Subcutaneous adipose tissue (tissue), 4 donors: ENCODE results near the gene LRRC4B. TPM values are rescaled to one million over a fixed set of nuclear protein-coding genes. Genes with fewer than 3 reads are reported as not detected.

Experiments
- CTCF ChIP-seq: fragments of 450-650 bp; IDR thresholded peaks from one replicate; pipeline ENCODE4 v1.5.1; 2016; ENCODE audit warnings: low read depth, mild to moderate bottlenecking, control low read depth, antibody characterized with exemption, moderate library complexity
- total RNA-seq, 4 donors: library from RNA; depleted of rRNA; stranded (reverse); fragments of >200 nt; gene quantifications; one replicate each; pipeline ENCODE4 v1.1.0, GENCODE V29; 2016

LRRC4B gene
- total RNA-seq, 4 donors from 2014 or later: 0.19 to 0.34 (median 0.22) TPM; not detected in 1

GRCh38 chr19:50505856-50506611, 62.2 kb downstream of the LRRC4B start:
- no peak for TF ChIP-seq CTCF

GRCh38 chr19:50501568-50502475, 66.4 kb downstream of the LRRC4B start:
- no peak for TF ChIP-seq CTCF

- TF ChIP-seq CTCF: no peak
Observed at GRCh38 chr19:50501186-50501567, 67.1 kb downstream of the LRRC4B start.

GRCh38 chr19:50500753-50501151, 67.5 kb downstream of the LRRC4B start:
- TF ChIP-seq CTCF: no peak

- no peak for TF ChIP-seq CTCF
Observed at GRCh38 chr19:50500060-50500752, 68.0 kb downstream of the LRRC4B start.

GRCh38 chr19:50498219-50499056, 69.8 kb downstream of the LRRC4B start:
- TF ChIP-seq CTCF: no peak
